ENCODE measurements around the gene SLC43A2. TPM values are rescaled to one million over a fixed set of nuclear protein-coding genes. Genes with fewer than 3 reads are reported as not detected.
A peak's percentile ranks its signal among the peaks of the same experiment; 100 is the strongest.
"Not testable (repeated sequence)": the region's sequence is repeated elsewhere in the genome, so short reads cannot be mapped to it uniquely, and the experiment has no call there.

The SLC43A2 gene
- total RNA-seq, 1 donor from 2014 or later: 9.2 TPM

DNA sequence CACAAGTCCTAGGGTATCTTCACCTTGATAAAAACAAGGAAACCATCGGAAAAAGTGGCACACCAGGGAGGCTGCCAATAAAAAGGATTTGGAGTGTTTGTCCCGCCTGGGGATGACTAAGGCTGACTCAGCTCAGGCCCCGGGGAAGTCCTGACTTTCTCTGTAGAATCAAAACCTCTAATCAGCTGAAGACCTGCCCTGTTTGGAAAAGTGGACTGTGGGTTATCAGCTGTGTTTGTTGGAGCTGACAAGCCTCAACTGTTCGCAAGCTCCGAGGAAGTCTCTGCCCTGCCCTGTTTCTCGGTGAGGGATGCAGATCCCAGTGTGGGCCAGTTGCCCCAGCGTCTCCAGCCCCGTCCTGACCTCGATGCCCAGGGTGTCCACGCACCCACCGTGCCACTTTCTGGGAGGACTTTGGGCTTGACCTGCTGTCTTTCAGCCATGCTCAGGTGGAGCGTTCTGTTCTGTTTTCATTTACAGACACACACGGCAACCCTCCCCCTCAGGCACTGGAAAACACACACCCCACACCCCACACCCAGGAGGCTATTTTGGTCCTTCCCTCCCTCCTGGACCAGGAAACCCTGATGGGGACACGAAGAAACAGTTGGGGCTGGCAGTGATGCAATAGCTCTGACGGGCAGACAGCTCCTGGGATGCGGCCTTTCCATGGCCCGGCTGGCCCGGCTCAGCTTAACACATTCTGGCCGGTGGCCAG is 38.4 kb downstream of the SLC43A2 start:
- DNase-seq: no peak

- DNase-seq: no peak
Observed at GRCh38 chr17:1588821-1589585, 39.6 kb downstream of the SLC43A2 start.

- DNase-seq: no peak
Observed at GRCh38 chr17:1584167-1584566, 44.5 kb downstream of the SLC43A2 start.

DNA sequence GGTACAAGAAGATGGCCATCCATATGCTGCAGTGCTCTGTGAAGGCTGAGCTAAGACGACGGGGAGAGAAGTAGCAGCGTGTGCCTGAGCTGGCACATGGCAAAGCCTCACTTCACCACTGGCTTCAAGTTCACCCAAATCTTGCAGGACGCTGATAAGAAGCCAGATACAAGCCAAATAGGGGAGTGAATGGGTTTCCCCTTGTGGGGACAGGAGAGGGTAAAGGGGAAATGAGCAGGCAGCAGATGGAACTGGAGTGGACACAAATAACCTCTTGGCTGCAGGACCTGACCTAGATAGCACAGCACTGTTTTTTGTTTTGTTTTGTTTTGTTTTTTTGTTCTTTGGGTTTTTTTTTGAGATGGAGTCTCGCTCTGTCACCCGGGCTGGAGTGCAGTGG is 45.1 kb downstream of the SLC43A2 start:
- DNase-seq: no peak

DNA sequence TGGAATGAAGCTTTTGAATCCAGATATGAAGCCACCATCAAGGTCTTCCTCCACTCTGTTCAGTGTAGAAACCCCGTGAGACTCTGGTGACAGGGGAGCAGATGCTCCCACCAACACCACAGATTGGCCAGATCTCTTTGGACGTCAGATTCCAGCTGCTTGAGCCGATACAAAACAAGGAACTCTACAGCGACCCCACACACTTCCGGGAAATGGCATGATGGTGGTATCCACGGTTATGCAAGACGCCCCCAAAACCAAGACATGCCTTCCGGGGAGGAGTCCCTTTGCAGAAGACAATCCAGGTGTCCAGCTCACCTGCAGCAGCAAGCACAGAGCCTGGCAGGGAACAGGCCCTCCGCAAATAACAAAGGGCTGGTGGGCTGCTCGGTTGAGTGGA is 46.3 kb downstream of the SLC43A2 start:
- DNase-seq: no peak

DNA sequence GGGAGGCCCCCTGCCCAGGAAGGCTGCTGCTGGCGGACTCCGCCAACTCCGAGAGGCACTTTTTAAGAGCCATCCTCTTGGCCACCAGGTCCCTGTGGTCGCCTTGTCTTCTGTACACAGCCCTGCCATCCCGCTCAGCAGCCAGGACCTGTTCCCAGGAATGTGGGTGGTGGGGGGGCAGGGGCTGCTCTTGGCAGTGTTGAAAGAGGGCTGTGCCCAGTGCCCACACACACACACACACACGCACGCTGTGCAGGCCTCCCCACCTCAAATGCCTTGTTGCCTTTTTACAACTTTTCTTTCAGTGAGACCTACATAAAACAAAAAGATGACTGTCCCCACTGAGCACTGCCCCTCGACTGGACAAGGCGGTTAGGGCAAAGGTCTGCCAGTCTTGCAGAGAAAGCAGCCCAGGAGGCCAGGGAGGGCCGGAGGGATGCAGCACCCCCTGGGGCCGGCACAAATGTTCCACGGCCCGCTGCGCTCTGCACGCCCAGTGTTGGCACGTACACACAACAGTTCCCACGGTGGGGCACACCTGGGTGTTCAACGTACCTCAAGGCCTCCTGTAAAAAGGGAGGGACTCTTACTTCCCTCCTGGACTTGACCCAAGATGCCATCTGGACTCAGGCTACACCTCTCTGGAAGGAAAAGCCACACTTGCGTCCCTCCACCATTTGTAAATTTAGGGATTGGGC is 47.5 kb downstream of the SLC43A2 start:
- DNase-seq: no peak

DNA sequence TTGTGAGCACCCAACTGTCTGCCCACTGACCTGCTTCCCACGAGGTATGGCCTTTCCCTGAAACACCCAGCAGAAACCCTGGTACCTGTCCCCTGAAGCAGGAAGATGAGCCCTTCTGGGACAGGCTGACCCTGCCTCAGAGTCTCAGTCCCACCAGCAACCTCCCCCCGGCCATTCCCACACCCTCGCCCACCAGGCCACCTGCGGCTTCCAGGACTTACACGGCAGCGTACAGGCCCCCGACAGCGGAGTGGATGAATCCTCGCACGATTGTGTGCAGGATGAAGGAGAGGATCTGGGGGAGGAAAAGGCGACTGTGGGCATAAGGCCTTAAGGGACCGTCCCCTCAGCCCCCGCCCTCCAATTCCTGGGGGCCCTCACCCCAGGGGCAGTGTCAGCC is 50.6 kb downstream of the SLC43A2 start:
- DNase-seq: no peak

DNA sequence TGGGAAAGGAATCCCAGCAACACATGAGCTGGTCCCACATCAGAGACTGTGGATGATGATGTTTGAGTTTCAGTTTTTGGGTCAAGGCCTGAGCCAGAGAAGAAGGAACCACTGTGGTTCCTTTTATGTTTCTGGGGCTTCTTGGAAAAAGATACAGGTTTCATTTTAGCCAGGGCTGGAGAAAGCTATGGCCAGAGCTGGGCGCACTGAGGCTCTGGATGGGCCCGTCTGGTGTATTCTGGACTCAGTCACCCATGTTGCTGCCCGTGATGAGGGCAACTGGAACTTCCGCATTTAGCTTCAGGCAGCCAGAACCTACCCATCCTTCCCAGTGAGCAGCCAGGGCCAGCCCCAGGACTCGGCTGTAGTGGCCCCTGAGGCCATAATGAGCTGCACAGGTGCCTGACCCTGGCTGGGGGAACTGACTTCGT is 51.0 kb downstream of the SLC43A2 start:
- DNase-seq: no peak

GRCh38 chr17:1577182-1577581 is 51.5 kb downstream of the SLC43A2 start:
- DNase-seq: peak; percentile 81

GRCh38 chr17:1576500-1576899 is 52.1 kb downstream of the SLC43A2 start:
- no peak for DNase-seq

DNA sequence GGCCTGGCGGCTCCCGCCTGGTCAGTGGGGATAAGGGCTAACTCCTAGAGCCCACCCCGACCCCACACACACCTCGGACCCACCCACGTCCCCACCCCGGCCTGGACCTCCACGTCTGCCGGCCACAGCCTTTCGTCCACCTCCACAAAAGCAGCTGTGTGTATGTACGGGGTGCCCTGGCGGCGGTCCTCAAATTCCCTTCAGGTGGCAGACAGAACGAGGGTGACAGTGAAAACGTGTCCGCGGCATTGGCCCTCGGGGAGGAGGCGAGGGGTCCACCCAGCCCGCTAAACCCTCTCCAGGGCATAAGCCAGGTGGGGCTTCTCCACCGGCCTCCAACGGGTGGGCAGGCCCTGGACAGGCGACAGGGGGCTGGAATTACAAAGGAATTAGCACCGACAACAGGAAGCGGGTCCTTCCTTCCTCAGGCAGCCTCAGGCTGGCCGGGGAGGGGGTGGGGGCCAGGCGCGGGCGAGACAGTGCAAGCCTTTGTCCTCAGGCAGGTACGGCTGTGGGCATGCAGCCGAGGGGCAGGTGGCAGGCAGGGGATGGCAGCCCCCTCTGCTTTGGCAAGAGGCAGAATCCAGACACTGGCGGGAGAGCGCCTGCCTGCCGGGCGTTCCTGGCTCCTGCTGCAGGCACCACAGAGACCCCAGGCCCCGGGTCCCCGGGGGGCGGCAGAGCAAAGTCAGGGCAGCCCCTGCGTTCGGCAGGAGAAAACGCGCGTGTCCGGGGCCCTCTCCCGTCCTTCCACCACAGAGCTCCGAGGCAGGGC is 53.8 kb downstream of the SLC43A2 start:
- no peak for DNase-seq

DNA sequence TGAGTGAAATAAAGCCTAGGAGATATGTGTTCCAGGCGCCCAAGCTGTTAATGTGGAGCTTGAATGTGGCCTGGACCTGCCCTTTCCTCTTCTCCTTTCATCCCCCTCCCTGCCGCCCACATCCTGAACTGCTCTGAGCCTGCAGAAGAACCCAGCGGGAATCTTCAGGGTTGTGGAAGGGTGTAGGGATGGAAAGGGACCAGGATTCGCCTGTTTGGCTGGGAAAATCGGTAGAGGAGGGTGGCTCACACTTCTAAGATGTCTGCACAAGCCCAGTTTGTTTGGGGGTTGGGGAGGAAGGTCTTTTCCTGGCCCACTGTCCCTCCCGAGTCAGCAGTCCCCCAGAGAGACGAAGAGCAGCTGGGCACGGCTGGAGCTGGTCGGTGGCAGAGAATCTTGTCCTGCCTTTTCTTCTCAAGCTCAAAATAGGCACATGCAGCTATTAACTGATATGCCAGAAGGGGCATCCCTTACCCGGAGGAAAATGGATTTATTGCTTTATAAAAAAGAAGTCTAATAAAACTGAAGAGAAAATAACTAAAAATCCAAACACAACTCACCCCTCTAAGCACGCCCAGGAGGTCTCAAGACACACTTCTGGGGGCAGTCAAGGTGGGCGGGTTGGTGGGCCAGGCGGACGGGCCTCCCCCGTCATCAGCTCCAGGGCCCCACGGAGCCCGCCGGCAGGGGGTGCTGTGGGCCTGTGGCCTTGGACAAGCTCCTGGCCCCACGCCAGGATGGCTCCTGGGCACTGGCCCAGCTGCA is 54.5 kb downstream of the SLC43A2 start:
- peak; percentile 91 for DNase-seq

GRCh38 chr17:1572646-1573045 is 56.0 kb downstream of the SLC43A2 start:
- DNase-seq: not testable (repeated sequence)

DNA sequence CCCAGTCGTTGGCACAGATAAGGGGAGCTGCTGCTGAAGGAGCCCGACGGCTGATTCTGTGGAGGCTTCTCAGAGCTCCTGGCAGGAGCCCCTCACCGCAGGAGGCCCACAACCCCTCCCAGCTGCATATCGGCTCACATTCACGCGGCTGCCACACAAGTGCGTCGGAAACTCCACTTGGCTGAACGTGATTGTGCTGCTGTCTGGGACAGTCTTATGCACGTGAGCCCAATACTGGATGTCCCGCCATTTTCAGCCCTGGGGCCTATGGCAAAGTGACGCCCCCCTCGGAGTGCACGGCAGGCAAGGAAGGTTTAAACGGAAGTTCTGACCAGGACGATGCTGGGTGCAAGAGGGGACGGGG is 57.3 kb downstream of the SLC43A2 start:
- DNase-seq: no peak

DNA sequence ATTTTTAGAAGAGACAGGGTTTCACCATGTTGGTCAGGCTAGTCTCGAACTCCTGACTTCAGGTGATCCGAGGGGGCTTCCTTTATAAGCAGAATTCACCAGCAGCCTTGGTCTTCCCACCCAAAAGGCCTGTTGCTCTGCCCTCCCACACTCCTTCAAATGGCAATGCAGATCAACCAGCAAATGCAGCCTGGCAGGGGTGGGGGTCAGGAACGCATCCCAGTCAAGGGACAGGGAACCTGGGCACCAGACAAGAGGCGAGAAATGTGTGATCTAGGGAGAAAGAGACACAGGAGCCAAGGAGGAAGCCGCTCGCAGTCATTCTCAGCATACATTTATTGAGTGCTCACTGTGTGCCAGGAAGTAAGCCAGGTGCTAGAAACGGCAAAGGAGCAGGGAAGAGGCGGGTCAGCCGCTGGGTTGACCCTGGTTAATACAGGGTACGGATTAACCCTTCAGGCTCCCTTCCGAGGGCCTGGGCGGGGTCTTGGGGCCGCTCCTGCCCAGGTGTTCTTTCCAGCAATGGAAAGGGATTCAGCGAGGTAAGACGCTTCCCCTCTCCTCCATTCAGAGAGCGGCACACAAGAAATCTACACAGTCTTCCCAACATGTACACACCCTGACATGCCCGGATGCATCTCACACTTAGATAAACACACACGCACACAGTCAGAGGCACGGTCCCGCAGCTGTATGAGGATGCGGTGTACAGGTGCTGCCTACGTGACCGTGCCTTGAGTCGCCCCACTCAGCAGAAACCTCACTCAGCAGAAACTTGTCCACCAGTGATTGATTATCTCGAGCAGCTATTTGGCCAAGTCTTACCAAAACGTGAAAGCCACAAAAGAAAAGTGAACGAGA is 59.5 kb downstream of the SLC43A2 start:
- DNase-seq: no peak

- no peak for DNase-seq
Observed at GRCh38 chr17:1566505-1567199, 62.0 kb downstream of the SLC43A2 start.

- DNase-seq: no peak
Observed at GRCh38 chr17:1565877-1566276, 62.8 kb downstream of the SLC43A2 start.

GRCh38 chr17:1563786-1564613 is 64.6 kb downstream of the SLC43A2 start:
- no peak for DNase-seq

DNA sequence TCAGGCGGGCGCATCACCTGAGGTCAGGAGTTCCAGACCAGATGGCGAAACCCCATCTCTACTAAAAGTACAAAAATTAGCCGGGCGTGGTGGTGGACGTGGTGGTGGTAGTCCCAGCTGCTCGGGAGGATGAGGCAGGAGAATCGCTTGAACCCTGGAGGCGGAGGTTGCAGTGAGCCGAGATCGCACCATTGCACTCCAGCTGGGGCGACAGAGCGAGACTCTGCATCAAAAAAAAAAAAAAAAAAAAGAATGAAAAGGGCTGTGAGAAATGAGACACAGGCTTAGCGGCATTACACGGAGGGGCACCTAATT is 65.2 kb downstream of the SLC43A2 start:
- DNase-seq: not testable (repeated sequence)

Measured in tongue (tissue), 2 donors.